Stimulated activated naive B cell treated with anti-CD40 and anti-IgM and Interleukin-4, amounts not matched to agents 10 μg/mL and 1 μg/mL and 100 μg/mL, for 72 hours (primary cell): ENCODE data around the gene ANKRD26.
"Not testable (repeated sequence)": the region's sequence is repeated elsewhere in the genome, so short reads cannot be mapped to it uniquely, and the experiment has no call there.

Source experiments
- ATAC-seq, 2 donors: fragments of 150-1000 bp; cut with Tn5 transposase; replicated peaks; 2 replicates each; pipeline ENCODE4 v1.10.0; 2021; ENCODE audit warnings: moderate library complexity in 1 of 2
- DNase-seq: peaks from one replicate; pipeline ENCODE4 v3.0.0; 2021
- H3K27ac Mint-ChIP-seq: one replicate; pipeline ENCODE4 v1.8.0; 2022; ENCODE audit warnings: mild to moderate bottlenecking, mixed read lengths
- H3K27me3 Mint-ChIP-seq, 2 donors: one replicate each; pipeline ENCODE4 v1.8.0; 2022; ENCODE audit warnings: mixed read lengths in 2 of 2
- H3K36me3 Mint-ChIP-seq, 2 donors: one replicate each; pipeline ENCODE4 v1.8.0; 2022; ENCODE audit warnings: mixed read lengths in 2 of 2, mild to moderate bottlenecking in 1 of 2
- H3K4me1 Mint-ChIP-seq, 2 donors: one replicate each; pipeline ENCODE4 v1.8.0; 2022; ENCODE audit warnings: mixed read lengths in 2 of 2, mild to moderate bottlenecking in 1 of 2
- H3K4me3 Mint-ChIP-seq, 2 donors: one replicate each; pipeline ENCODE4 v1.8.0; 2022; ENCODE audit warnings: mild to moderate bottlenecking in 2 of 2, mixed read lengths in 2 of 2, moderate library complexity in 1 of 2
- H3K9me3 Mint-ChIP-seq, 2 donors: one replicate each; pipeline ENCODE4 v1.8.0; 2022; ENCODE audit warnings: mixed read lengths in 2 of 2, mild to moderate bottlenecking in 1 of 2

ANKRD26 gene

GRCh38 chr10:27065084-27065483 is 35.2 kb downstream of the ANKRD26 start:
- H3K27me3 Mint-ChIP-seq, result no peaks in the 10 kb centered on the region
- H3K9me3 Mint-ChIP-seq, result peaks cover 10 to 11% of the 10 kb centered on the region in 2 donors
- H3K4me1 Mint-ChIP-seq, result peaks cover 8 to 25% of the 10 kb centered on the region in 2 donors
- DNase-seq, result no peak
- ATAC-seq, result no peak
- H3K27ac Mint-ChIP-seq, result no peak overlapping the region
- H3K4me3 Mint-ChIP-seq, result no peak overlapping the region
- peaks cover 52 to 56% of the 10 kb centered on the region in 2 donors for H3K36me3 Mint-ChIP-seq

DNA sequence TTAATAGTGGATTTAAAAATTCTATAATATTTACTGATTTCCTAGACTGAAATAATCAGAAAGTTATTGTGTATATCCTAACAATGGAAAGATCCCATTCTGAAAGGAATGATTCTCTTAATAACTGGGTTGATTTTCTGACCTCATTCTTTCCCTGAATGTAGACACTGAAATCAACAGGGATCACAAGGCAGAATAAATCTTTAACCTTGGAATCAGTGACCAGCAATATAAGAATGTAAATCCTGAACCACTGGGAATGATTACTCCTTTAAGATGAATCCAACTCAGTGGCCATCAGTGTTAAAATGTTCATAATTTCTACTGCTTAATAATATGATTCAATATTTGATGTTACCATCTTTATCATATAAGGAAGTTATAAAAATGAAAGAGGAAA is 47.6 kb downstream of the ANKRD26 start:
- H3K4me3 Mint-ChIP-seq, result no peak overlapping the region
- ATAC-seq (no peak), DNase-seq (no peak)
- no peaks in the 10 kb centered on the region for H3K27me3 Mint-ChIP-seq
- H3K4me1 Mint-ChIP-seq, result peaks cover 0 to 10% of the 10 kb centered on the region in 2 donors
- no peak overlapping the region for H3K27ac Mint-ChIP-seq
- H3K9me3 Mint-ChIP-seq, result no peaks in the 10 kb centered on the region
- peaks cover 6 to 17% of the 10 kb centered on the region in 2 donors for H3K36me3 Mint-ChIP-seq

- H3K9me3 Mint-ChIP-seq, DNase-seq, H3K27me3 Mint-ChIP-seq, ATAC-seq, H3K4me3 Mint-ChIP-seq, H3K4me1 Mint-ChIP-seq, H3K27ac Mint-ChIP-seq: not testable (repeated sequence)
- H3K36me3 Mint-ChIP-seq, result peaks cover 27 to 38% of the 10 kb centered on the region in 2 donors
These were observed 55.0 kb downstream of the ANKRD26 start for GRCh38 chr10:27045247-27045646.

GRCh38 chr10:27041196-27041595 is 59.1 kb downstream of the ANKRD26 start:
- no peaks in the 10 kb centered on the region for H3K9me3 Mint-ChIP-seq
- no peak for ATAC-seq
- no peaks in the 10 kb centered on the region for H3K27me3 Mint-ChIP-seq
- H3K4me3 Mint-ChIP-seq, result no peak overlapping the region
- no peak overlapping the region for H3K27ac Mint-ChIP-seq
- no peak for DNase-seq
- H3K4me1 Mint-ChIP-seq, result no peaks in the 10 kb centered on the region
- H3K36me3 Mint-ChIP-seq, result peaks cover 34 to 44% of the 10 kb centered on the region in 2 donors

DNA sequence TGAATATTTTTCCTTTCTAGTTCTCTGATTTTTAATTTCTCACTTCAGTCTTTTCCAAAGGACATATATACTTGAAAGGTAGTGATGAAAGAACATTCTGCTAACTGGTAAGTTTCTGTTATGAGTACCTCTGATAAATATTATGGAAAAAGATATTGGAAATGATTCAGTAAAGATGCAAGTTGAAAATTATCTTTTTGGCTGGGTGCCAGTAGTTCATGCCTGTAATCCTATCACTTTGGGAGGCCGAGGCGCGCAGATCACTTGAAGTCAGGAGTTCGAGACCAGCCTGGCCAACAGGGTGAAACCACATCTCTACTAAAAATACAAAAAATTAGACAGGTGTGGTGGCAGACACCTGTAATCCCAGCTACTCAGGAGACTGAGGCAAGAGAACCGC is 62.1 kb downstream of the ANKRD26 start:
- ATAC-seq, result no peak
- Mint-ChIP-seq H3K27ac (no peak overlapping the region), H3K4me3 (no peak overlapping the region), H3K36me3 (peaks cover 34 to 50% of the 10 kb centered on the region in 2 donors), H3K9me3 (no peaks in the 10 kb centered on the region), H3K4me1 (no peaks in the 10 kb centered on the region), H3K27me3 (no peaks in the 10 kb centered on the region)
- no peak for DNase-seq

GRCh38 chr10:27035163-27035562 is 65.1 kb downstream of the ANKRD26 start:
- no peaks in the 10 kb centered on the region for H3K9me3 Mint-ChIP-seq
- no peak for DNase-seq
- no peaks in the 10 kb centered on the region for H3K27me3 Mint-ChIP-seq

DNA sequence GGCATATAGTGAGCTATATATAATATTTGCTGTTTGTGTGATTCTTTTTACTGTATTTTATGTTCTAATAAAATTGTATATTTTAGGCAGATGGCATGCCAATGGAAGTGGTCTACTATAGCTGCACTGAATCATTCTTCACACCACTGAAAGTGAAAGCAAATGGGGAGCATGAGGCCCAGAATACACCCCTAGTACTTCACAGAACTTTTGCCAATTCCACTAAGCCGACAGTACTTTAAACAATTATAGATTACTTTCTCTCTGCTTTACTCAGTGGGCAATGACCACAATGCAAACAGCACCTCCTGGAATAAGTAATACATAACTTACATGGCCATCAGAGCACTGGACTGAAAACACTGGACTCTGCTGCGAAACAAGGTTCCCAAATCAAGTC is 70.2 kb downstream of the ANKRD26 start:
- H3K4me3 Mint-ChIP-seq, result no peak overlapping the region
- H3K36me3 Mint-ChIP-seq, result peaks cover 17 to 23% of the 10 kb centered on the region in 2 donors
- ATAC-seq, result no peak
- no peaks in the 10 kb centered on the region for H3K4me1 Mint-ChIP-seq
- no peak overlapping the region for H3K27ac Mint-ChIP-seq
- H3K27me3 Mint-ChIP-seq, result no peaks in the 10 kb centered on the region
- no peaks in the 10 kb centered on the region for H3K9me3 Mint-ChIP-seq
- no peak for DNase-seq

More at GRCh38 chr10:27035163-27035562, 65.1 kb downstream of the ANKRD26 start:
- no peak for ATAC-seq
- Mint-ChIP-seq H3K4me3 (no peak overlapping the region), H3K36me3 (peaks cover 24 to 33% of the 10 kb centered on the region in 2 donors), H3K4me1 (no peaks in the 10 kb centered on the region), H3K27ac (no peak overlapping the region)

GRCh38 chr10:27022048-27022447 is 78.2 kb downstream of the ANKRD26 start:
- ATAC-seq (no peak), DNase-seq (no peak)
- Mint-ChIP-seq H3K4me3 (no peak overlapping the region), H3K4me1 (no peaks in the 10 kb centered on the region), H3K36me3 (peaks cover 21 to 34% of the 10 kb centered on the region in 2 donors), H3K27me3 (no peaks in the 10 kb centered on the region), H3K9me3 (no peaks in the 10 kb centered on the region), H3K27ac (no peak overlapping the region)

- peaks cover 17 to 24% of the 10 kb centered on the region in 2 donors for H3K36me3 Mint-ChIP-seq
- no peaks in the 10 kb centered on the region for H3K9me3 Mint-ChIP-seq
- no peak for ATAC-seq
- no peak overlapping the region for H3K4me3 Mint-ChIP-seq
- DNase-seq, result no peak
- no peaks in the 10 kb centered on the region for H3K4me1 Mint-ChIP-seq
- no peak overlapping the region for H3K27ac Mint-ChIP-seq
- no peaks in the 10 kb centered on the region for H3K27me3 Mint-ChIP-seq
These were observed 80.1 kb downstream of the ANKRD26 start for GRCh38 chr10:27020243-27020642.

DNA sequence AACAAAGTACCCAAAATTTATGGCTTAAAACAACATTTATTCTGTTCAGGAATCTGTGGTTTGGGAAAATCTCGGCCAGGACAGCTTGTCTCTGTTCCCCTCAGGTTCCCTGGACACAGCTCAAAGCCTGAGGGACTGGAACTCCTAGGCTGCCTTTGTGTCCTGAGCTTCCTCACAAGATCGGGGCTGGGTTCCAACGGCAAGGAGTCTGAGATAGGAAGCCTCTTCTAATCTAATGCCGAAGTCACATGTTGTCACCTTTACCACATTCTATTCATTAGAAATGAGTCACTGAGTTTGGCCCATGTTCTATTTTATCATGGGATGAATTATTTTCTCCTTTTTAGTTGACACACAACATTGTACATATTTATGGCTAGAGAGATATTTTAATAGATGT is 80.5 kb downstream of the ANKRD26 start:
- no peaks in the 10 kb centered on the region for H3K27me3 Mint-ChIP-seq
- H3K4me3 Mint-ChIP-seq, result no peak overlapping the region
- no peaks in the 10 kb centered on the region for H3K9me3 Mint-ChIP-seq
- H3K36me3 Mint-ChIP-seq, result peaks cover 16 to 24% of the 10 kb centered on the region in 2 donors
- ATAC-seq (no peak), DNase-seq (no peak)
- H3K4me1 Mint-ChIP-seq, result no peaks in the 10 kb centered on the region
- no peak overlapping the region for H3K27ac Mint-ChIP-seq

- peaks cover 0 to 5% of the 10 kb centered on the region in 2 donors for H3K9me3 Mint-ChIP-seq
- no peaks in the 10 kb centered on the region for H3K4me1 Mint-ChIP-seq
- no peak overlapping the region for H3K4me3 Mint-ChIP-seq
- no peak overlapping the region for H3K27ac Mint-ChIP-seq
- DNase-seq (no peak), ATAC-seq (no peak)
- no peaks in the 10 kb centered on the region for H3K27me3 Mint-ChIP-seq
- peaks cover 17 to 29% of the 10 kb centered on the region in 2 donors for H3K36me3 Mint-ChIP-seq
These were observed 102.7 kb downstream of the ANKRD26 start for GRCh38 chr10:26997610-26998009.

GRCh38 chr10:26994743-26995142 is 105.6 kb downstream of the ANKRD26 start:
- Mint-ChIP-seq H3K36me3 (peaks cover 8 to 20% of the 10 kb centered on the region in 2 donors), H3K27ac (no peak overlapping the region), H3K9me3 (peaks cover 0 to 2% of the 10 kb centered on the region in 2 donors), H3K4me3 (no peak overlapping the region), H3K4me1 (no peaks in the 10 kb centered on the region), H3K27me3 (no peaks in the 10 kb centered on the region)
- no peak for DNase-seq
- ATAC-seq, result no peak

DNA sequence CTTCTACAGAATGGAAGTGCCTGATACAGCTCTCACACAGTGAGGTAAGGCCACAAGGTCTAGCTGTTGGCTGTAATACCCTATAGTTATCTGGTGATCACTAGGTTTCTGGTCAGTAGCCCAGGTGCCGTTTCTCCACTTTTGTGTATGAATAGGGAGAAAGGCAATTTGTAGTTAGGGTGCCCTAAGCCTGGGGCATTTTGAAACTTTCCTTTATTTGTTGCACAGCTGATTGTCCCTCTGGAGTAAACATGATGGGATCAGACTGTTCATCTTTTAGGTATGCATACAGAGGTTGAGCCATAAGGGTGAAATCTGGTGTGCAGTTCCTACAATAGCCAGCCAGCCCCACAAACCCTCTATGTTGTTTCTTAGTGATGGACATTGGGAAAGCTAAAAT is 112.4 kb downstream of the ANKRD26 start:
- ATAC-seq (no peak), DNase-seq (no peak)
- no peaks in the 10 kb centered on the region for H3K27me3 Mint-ChIP-seq
- H3K4me1 Mint-ChIP-seq, result no peaks in the 10 kb centered on the region
- peaks cover 0 to 8% of the 10 kb centered on the region in 2 donors for H3K36me3 Mint-ChIP-seq
- peaks cover 0 to 1% of the 10 kb centered on the region in 2 donors for H3K9me3 Mint-ChIP-seq
- H3K4me3 Mint-ChIP-seq, result no peak overlapping the region
- no peak overlapping the region for H3K27ac Mint-ChIP-seq

DNA sequence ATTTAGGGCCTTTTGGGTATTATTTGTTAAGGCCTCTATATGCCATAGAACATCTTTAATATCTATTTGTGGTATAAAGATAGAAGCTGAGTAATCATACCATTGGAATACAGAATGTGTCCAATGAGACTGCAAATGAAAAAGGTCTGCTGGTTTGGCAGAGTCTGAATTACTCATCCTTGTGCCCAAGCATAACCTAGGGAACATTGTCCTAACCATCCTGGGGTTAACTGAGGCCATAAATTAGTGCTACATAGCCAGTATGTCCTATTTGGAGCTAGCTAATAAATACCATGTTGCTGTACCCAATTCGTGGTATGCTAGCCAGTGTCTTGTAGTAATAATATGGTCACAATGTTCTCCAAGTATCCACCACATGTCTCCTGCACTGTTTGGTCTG is 117.1 kb downstream of the ANKRD26 start:
- peaks cover 0 to 4% of the 10 kb centered on the region in 2 donors for H3K36me3 Mint-ChIP-seq
- no peak overlapping the region for H3K27ac Mint-ChIP-seq
- no peaks in the 10 kb centered on the region for H3K27me3 Mint-ChIP-seq
- peaks cover 0 to 1% of the 10 kb centered on the region in 2 donors for H3K9me3 Mint-ChIP-seq
- DNase-seq (no peak), ATAC-seq (no peak)
- no peak overlapping the region for H3K4me3 Mint-ChIP-seq
- no peaks in the 10 kb centered on the region for H3K4me1 Mint-ChIP-seq

- Mint-ChIP-seq H3K9me3 (no peaks in the 10 kb centered on the region), H3K27ac (no peak overlapping the region), H3K4me1 (no peaks in the 10 kb centered on the region), H3K36me3 (peaks cover 0 to 4% of the 10 kb centered on the region in 2 donors), H3K4me3 (no peak overlapping the region), H3K27me3 (no peaks in the 10 kb centered on the region)
- DNase-seq (no peak), ATAC-seq (no peak)
These were observed 118.2 kb downstream of the ANKRD26 start for GRCh38 chr10:26982058-26982457.
